Measurements from ENCODE around the gene RRP1B. TPM values are rescaled to one million over a fixed set of nuclear protein-coding genes. Genes with fewer than 3 reads are reported as not detected.

Gene RRP1B
- total and polyA plus RNA-seq, 2 of the 13 experiments (the other 11 are each of a cell fraction or from before 2014, with no cell fraction given) = 16.3 to 46.2 TPM

DNA sequence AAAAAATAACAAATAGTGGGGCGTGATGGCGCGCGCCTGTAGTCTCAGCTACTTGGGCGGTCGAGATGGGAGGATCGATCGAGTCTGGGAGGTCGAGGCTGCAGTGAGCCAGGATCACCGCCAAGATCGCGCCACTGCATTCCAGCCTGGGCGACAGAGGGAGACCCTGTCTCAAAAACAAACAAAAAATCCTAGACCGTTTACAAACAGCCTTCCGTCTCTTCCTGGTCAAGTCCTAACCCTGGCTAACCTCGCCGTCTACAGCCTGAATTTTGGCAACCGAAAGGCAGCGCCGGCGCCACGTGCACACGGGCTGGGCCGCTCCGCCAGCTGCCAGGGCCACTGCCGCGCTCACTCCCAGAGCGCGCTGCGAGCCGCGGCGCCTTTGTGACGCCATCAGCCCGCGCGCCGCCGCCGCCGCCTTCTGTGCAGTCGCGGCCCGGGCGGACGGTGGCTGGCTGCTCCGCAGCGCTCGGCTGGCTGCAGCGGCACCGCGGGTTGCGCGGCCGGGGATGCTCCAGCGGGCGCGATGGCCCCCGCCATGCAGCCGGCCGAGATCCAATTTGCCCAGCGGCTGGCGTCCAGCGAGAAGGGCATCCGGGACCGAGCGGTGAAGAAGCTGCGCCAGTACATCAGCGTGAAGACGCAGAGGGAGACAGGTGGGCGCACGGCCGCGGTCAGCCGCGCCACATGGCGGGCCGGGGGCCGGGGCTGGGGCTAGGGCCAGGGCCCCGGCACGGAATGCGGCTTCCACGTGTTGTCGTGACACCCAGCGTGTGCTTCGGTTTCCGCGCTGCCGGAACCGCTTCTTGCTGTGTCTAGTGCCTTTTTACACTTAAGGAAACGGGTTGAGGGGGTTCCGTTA, at the start of gene RRP1B, which contains the start of gene HSF2BP (continued):
- TF ChIP-seq CBX5 (CRISPR knock-in tag; IDR thresholded peaks at IDR 0.05; ENCODE audit: borderline replicate concordance) = 0 out of 2 replicates have a peak, but pooled peaks have one; percentile 52
- peak; percentile 98 for TF ChIP-seq ZNF235 (CRISPR knock-in tag; IDR thresholded peaks at IDR 0.05; ENCODE audit: borderline replicate concordance)
- TF ChIP-seq, protein P1, sequence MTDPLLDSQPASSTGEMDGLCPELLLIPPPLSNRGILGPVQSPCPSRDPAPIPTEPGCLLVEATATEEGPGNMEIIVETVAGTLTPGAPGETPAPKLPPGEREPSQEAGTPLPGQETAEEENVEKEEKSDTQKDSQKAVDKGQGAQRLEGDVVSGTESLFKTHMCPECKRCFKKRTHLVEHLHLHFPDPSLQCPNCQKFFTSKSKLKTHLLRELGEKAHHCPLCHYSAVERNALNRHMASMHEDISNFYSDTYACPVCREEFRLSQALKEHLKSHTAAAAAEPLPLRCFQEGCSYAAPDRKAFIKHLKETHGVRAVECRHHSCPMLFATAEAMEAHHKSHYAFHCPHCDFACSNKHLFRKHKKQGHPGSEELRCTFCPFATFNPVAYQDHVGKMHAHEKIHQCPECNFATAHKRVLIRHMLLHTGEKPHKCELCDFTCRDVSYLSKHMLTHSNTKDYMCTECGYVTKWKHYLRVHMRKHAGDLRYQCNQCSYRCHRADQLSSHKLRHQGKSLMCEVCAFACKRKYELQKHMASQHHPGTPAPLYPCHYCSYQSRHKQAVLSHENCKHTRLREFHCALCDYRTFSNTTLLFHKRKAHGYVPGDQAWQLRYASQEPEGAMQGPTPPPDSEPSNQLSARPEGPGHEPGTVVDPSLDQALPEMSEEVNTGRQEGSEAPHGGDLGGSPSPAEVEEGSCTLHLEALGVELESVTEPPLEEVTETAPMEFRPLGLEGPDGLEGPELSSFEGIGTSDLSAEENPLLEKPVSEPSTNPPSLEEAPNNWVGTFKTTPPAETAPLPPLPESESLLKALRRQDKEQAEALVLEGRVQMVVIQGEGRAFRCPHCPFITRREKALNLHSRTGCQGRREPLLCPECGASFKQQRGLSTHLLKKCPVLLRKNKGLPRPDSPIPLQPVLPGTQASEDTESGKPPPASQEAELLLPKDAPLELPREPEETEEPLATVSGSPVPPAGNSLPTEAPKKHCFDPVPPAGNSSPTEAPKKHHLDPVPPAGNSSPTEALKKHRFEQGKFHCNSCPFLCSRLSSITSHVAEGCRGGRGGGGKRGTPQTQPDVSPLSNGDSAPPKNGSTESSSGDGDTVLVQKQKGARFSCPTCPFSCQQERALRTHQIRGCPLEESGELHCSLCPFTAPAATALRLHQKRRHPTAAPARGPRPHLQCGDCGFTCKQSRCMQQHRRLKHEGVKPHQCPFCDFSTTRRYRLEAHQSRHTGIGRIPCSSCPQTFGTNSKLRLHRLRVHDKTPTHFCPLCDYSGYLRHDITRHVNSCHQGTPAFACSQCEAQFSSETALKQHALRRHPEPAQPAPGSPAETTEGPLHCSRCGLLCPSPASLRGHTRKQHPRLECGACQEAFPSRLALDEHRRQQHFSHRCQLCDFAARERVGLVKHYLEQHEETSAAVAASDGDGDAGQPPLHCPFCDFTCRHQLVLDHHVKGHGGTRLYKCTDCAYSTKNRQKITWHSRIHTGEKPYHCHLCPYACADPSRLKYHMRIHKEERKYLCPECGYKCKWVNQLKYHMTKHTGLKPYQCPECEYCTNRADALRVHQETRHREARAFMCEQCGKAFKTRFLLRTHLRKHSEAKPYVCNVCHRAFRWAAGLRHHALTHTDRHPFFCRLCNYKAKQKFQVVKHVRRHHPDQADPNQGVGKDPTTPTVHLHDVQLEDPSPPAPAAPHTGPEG (CRISPR knock-in tag; IDR thresholded peaks at IDR 0.05) = peak; percentile 96
- TF ChIP-seq, protein P2, sequence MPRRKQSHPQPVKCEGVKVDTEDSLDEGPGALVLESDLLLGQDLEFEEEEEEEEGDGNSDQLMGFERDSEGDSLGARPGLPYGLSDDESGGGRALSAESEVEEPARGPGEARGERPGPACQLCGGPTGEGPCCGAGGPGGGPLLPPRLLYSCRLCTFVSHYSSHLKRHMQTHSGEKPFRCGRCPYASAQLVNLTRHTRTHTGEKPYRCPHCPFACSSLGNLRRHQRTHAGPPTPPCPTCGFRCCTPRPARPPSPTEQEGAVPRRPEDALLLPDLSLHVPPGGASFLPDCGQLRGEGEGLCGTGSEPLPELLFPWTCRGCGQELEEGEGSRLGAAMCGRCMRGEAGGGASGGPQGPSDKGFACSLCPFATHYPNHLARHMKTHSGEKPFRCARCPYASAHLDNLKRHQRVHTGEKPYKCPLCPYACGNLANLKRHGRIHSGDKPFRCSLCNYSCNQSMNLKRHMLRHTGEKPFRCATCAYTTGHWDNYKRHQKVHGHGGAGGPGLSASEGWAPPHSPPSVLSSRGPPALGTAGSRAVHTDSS (CRISPR knock-in tag; conservative IDR thresholded peaks at IDR 0.05) = no peak
- TF ChIP-seq EZH2 (conservative IDR thresholded peaks at IDR 0.05; ENCODE audit: low read depth, low read length) = no peak
- TF ChIP-seq NR3C1 (CRISPR knock-in tag; IDR thresholded peaks at IDR 0.05) = no peak
- no peak for TF ChIP-seq KLF9 (CRISPR knock-in tag; IDR thresholded peaks at IDR 0.05; ENCODE audit: low read depth)
- TF ChIP-seq, protein P3, sequence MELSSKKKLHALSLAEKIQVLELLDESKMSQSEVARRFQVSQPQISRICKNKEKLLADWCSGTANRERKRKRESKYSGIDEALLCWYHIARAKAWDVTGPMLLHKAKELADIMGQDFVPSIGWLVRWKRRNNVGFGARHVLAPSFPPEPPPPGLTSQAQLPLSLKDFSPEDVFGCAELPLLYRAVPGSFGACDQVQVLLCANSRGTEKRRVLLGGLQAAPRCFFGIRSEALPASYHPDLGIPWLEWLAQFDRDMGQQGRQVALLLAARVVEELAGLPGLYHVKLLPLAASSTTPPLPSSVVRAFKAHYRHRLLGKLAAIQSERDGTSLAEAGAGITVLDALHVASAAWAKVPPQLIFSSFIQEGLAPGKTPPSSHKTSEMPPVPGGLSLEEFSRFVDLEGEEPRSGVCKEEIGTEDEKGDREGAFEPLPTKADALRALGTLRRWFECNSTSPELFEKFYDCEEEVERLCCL (CRISPR knock-in tag; IDR thresholded peaks at IDR 0.05; ENCODE audit: borderline replicate concordance) = no peak
- TF ChIP-seq ZFP90 (CRISPR knock-in tag; IDR thresholded peaks at IDR 0.05; ENCODE audit: borderline replicate concordance) = peak; percentile 95; the same call in 1 of the 2 replicates
- TF ChIP-seq, protein P4, sequence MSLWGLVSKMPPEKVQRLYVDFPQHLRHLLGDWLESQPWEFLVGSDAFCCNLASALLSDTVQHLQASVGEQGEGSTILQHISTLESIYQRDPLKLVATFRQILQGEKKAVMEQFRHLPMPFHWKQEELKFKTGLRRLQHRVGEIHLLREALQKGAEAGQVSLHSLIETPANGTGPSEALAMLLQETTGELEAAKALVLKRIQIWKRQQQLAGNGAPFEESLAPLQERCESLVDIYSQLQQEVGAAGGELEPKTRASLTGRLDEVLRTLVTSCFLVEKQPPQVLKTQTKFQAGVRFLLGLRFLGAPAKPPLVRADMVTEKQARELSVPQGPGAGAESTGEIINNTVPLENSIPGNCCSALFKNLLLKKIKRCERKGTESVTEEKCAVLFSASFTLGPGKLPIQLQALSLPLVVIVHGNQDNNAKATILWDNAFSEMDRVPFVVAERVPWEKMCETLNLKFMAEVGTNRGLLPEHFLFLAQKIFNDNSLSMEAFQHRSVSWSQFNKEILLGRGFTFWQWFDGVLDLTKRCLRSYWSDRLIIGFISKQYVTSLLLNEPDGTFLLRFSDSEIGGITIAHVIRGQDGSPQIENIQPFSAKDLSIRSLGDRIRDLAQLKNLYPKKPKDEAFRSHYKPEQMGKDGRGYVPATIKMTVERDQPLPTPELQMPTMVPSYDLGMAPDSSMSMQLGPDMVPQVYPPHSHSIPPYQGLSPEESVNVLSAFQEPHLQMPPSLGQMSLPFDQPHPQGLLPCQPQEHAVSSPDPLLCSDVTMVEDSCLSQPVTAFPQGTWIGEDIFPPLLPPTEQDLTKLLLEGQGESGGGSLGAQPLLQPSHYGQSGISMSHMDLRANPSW (CRISPR knock-in tag; IDR thresholded peaks at IDR 0.05; ENCODE audit: borderline replicate concordance) = no peak
- TF ChIP-seq ZNF446 (CRISPR knock-in tag; IDR thresholded peaks at IDR 0.05) = no peak
- peak; percentile 42 for TF ChIP-seq RBM39 (IDR thresholded peaks at IDR 0.05; ENCODE audit: low read depth, low read length, poor library complexity, severe bottlenecking)
- TF ChIP-seq, protein P5, sequence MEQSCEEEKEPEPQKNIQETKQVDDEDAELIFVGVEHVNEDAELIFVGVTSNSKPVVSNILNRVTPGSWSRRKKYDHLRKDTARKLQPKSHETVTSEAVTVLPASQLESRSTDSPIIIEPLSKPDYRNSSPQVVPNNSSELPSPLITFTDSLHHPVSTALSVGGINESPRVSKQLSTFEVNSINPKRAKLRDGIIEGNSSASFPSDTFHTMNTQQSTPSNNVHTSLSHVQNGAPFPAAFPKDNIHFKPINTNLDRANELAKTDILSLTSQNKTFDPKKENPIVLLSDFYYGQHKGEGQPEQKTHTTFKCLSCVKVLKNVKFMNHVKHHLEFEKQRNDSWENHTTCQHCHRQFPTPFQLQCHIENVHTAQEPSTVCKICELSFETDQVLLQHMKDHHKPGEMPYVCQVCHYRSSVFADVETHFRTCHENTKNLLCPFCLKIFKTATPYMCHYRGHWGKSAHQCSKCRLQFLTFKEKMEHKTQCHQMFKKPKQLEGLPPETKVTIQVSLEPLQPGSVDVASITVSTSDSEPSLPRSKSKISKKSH (CRISPR knock-in tag; IDR thresholded peaks at IDR 0.05; ENCODE audit: borderline replicate concordance) = peak; percentile 93
- no peak for TF ChIP-seq NFYB (CRISPR knock-in tag; IDR thresholded peaks at IDR 0.05)
